GM12872 (cell line): ENCODE results near the gene ANKIB1.

Experiments
- TF ChIP-seq, protein P1 (sequence below): IDR thresholded peaks from 3 replicates; pipeline ENCODE4 v1.5.1; 2011; ENCODE audit warnings: low read depth, mild to moderate bottlenecking, low read length, moderate library complexity; ENCODE audit not compliant: insufficient read depth

ANKIB1 gene

GRCh38 chr7:92253251-92253650 is 7.5 kb downstream of the ANKIB1 start:
- TF ChIP-seq, protein P1, sequence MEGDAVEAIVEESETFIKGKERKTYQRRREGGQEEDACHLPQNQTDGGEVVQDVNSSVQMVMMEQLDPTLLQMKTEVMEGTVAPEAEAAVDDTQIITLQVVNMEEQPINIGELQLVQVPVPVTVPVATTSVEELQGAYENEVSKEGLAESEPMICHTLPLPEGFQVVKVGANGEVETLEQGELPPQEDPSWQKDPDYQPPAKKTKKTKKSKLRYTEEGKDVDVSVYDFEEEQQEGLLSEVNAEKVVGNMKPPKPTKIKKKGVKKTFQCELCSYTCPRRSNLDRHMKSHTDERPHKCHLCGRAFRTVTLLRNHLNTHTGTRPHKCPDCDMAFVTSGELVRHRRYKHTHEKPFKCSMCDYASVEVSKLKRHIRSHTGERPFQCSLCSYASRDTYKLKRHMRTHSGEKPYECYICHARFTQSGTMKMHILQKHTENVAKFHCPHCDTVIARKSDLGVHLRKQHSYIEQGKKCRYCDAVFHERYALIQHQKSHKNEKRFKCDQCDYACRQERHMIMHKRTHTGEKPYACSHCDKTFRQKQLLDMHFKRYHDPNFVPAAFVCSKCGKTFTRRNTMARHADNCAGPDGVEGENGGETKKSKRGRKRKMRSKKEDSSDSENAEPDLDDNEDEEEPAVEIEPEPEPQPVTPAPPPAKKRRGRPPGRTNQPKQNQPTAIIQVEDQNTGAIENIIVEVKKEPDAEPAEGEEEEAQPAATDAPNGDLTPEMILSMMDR = no peak

DNA sequence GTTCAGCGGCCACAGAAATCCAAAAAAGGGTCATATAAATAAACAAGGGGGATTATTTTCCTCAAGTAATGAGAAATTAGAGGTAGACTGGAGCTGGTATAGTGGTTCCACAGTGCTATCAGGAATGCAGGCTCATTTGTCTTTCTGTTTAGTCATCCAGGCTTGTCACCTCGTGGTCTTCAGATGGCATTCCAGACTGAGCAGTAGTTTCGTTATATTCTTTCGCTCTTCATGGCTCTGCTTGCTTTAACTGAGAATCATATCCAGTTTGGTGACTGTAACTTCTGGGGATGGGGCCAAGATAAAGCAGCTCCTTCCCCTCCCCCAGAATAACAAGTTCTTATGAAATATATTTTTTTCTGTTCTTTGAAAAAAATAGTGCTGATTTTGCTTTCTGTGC is 9.5 kb downstream of the ANKIB1 start:
- TF ChIP-seq, protein P1 = no peak

GRCh38 chr7:92259062-92259461 is 13.3 kb downstream of the ANKIB1 start:
- TF ChIP-seq, protein P1 = no peak

DNA sequence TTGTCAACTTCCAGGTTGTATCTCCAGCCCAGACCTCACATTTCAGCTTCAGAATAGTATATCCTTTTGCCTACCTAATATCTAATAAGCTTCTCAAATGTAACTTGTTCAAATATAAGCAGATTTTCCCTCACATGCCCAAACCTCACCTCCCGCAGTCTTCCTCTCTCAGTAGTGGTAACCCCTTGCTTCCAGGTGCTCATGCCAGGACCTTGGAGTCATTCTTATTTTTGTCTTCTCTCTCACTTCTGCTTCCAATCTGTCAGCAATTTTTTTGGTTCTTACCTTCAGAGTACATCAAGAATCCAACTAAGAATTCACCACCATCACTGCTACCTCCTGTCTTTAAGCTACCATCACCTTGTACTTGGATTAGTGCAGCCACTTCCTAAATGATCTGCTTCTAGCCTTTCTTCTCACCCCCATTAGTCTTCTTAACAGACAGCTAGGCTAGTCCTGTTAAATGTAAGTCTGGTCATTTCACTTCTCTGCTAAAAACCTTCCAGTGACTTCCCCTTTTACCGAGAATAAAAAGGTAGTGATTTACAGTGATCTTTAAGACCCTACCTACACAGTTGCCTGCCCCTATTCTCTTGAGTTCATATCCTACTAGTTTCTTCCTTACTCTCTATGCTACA is 14.0 kb downstream of the ANKIB1 start:
- TF ChIP-seq, protein P1 = no peak

- TF ChIP-seq, protein P1 = no peak
Observed at GRCh38 chr7:92260248-92260781, 14.5 kb downstream of the ANKIB1 start.

GRCh38 chr7:92266415-92267241 is 20.9 kb downstream of the ANKIB1 start:
- TF ChIP-seq, protein P1 = no peak

DNA sequence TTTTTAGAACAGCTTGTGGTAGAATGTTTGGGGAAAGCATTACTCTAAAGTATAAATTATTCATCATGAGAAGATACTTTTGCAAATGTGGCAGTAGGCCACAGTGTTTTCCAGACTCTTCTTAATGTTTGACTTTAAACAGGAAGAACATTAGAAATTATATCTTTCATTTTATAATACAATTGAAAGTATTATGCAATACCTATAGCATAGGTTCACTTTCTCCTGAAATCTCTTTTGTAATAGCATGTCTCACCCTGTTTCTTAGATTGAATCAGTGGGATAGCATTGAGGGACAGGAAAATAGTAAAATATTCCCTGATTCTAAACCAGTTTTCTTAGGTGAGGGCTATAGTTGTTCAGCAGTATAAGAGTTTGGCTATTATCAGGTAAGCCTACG is 23.1 kb downstream of the ANKIB1 start:
- TF ChIP-seq, protein P1 = no peak
